Karpas-422 (cell line): ENCODE data around the gene PAK2. TPM values are rescaled to one million over a fixed set of nuclear protein-coding genes. Genes with fewer than 3 reads are reported as not detected.
A peak's percentile ranks its signal among the peaks of the same experiment; 100 is the strongest.
"Not testable (repeated sequence)": the region's sequence is repeated elsewhere in the genome, so short reads cannot be mapped to it uniquely, and the experiment has no call there.

ENCODE experiments used
- DNase-seq: peaks from one replicate; pipeline ENCODE4 v3.0.0-alpha.2; 2015
- H2AFZ ChIP-seq: fragments of 200-600 bp; sonication (generic); 2 replicates; pipeline ENCODE4 v1.6.1; 2014; ENCODE audit warnings: antibody characterized with exemption, low read length, mixed read lengths
- H3K27ac ChIP-seq: fragments of 200-600 bp; sonication (generic); 2 replicates; pipeline ENCODE4 v1.5.1; 2014; ENCODE audit warnings: mild to moderate bottlenecking, low read length, moderate library complexity
- H3K27me3 ChIP-seq: fragments of 200-600 bp; sonication (generic); 2 replicates; pipeline ENCODE4 v1.6.1; 2014; ENCODE audit warnings: low read length, mixed read lengths
- H3K36me3 ChIP-seq: fragments of 200-600 bp; sonication (generic); 2 replicates; pipeline ENCODE4 v1.6.1; 2014; ENCODE audit warnings: low read length, mixed read lengths; ENCODE audit not compliant: insufficient read depth
- H3K4me1 ChIP-seq: fragments of 200-600 bp; sonication (generic); 2 replicates; pipeline ENCODE4 v1.6.1; 2014; ENCODE audit warnings: mild to moderate bottlenecking, low read length, mixed read lengths
- H3K4me2 ChIP-seq: fragments of 200-600 bp; sonication (generic); 2 replicates; pipeline ENCODE4 v1.6.1; 2014; ENCODE audit warnings: low read length, low read depth, mild to moderate bottlenecking; ENCODE audit not compliant: poor library complexity, severe bottlenecking
- H3K4me3 ChIP-seq: fragments of 200-600 bp; sonication (generic); 2 replicates; pipeline ENCODE4 v1.5.1; 2014; ENCODE audit warnings: mild to moderate bottlenecking, antibody characterized with exemption, low read length, mixed read lengths
- H3K79me2 ChIP-seq: fragments of 200-600 bp; sonication (generic); 2 replicates; pipeline ENCODE4 v1.6.1; 2014; ENCODE audit warnings: mild to moderate bottlenecking, low read length, mixed read lengths
- H3K9ac ChIP-seq: fragments of 200-600 bp; sonication (generic); 2 replicates; pipeline ENCODE4 v1.6.0; 2014; ENCODE audit warnings: low read length
- H3K9me2 ChIP-seq: fragments of 200-600 bp; sonication (generic), shearing (Covaris generic); replicated peaks from 2 replicates; pipeline ENCODE4 v1.6.0; 2014; ENCODE audit warnings: mild to moderate bottlenecking, low read length, moderate library complexity; ENCODE audit not compliant: insufficient read depth
- H3K9me3 ChIP-seq: fragments of 300-700, 200-600 bp; sonication (generic); 2 replicates; pipeline ENCODE4 v1.6.1; 2014; ENCODE audit warnings: low read length, mixed read lengths
- H4K20me1 ChIP-seq: fragments of 200-600 bp; sonication (generic); 2 replicates; pipeline ENCODE4 v1.6.1; 2014; ENCODE audit warnings: mild to moderate bottlenecking, antibody characterized with exemption, low read length, low read depth; ENCODE audit not compliant: insufficient read depth
- total RNA-seq: library from RNA; depleted of rRNA; stranded (reverse); fragments of >200 nt; shearing (Covaris generic); gene quantifications from 2 replicates; pipeline ENCODE4 v1.2.3, GENCODE V29; 2014; ENCODE audit warnings: low replicate concordance

PAK2 gene
- total RNA-seq, 1 experiment from 2014 or later: 102 TPM

DNA sequence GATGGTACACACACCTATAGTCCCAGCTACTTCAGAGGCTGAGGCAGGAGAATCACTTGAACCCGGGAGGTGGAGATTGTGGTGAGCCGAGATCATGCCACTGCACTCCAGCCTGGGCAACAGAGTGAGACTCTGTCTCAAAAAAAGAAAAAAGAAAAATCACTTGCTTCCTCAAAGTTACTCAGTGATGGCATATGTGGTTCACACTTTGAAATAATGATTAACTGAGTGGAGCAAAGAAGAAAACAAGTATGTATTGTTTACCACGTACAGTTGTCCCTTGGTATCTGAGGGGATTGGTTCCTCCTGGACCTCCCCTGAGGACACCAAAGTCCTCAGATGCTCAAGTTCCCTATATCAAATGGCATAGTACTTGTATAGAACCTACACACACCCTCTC lies 22.5 kb upstream of the PAK2 start:
- not testable (repeated sequence) for H3K27ac ChIP-seq, H3K9ac ChIP-seq, H3K4me3 ChIP-seq, H3K4me2 ChIP-seq, H3K27me3 ChIP-seq, H4K20me1 ChIP-seq, DNase-seq, H3K9me2 ChIP-seq, H2AFZ ChIP-seq
- Histone ChIP-seq H3K4me1 (peaks cover 19% of the 10 kb centered on the region), H3K36me3 (peaks cover 39% of the 10 kb centered on the region), H3K79me2 (peaks cover 82% of the 10 kb centered on the region), H3K9me3 (peaks cover 13% of the 10 kb centered on the region)

DNA sequence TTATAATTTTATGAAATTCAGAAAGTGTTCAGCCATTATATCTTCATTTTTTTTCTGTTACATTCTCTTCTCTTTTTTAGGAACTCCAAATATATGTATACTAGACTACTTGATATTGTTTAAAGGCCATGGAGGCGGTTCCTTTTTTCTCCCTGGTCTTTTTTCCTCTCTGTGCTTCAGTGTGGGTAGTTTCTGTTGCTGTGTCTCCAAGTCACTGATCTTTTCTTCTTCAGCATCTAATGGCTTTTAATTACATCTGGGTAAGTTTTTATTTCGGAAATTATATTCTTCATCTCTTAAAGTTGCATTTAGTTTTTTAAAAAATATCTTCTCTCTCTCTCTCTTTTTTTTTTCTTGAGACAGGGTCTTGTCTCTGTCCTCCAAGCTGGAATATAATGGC lies 18.6 kb upstream of the PAK2 start:
- Histone ChIP-seq H2AFZ (no peak overlapping the region), H4K20me1 (no peaks in the 10 kb centered on the region), H3K79me2 (peaks cover 66% of the 10 kb centered on the region), H3K4me3 (no peak overlapping the region), H3K9me2 (no peaks in the 10 kb centered on the region), H3K27ac (no peak overlapping the region), H3K9ac (no peak overlapping the region), H3K4me2 (no peak overlapping the region), H3K36me3 (peaks cover 49% of the 10 kb centered on the region), H3K4me1 (peaks cover 3% of the 10 kb centered on the region), H3K9me3 (peaks cover 13% of the 10 kb centered on the region), H3K27me3 (no peaks in the 10 kb centered on the region)
- DNase-seq: no peak

DNA sequence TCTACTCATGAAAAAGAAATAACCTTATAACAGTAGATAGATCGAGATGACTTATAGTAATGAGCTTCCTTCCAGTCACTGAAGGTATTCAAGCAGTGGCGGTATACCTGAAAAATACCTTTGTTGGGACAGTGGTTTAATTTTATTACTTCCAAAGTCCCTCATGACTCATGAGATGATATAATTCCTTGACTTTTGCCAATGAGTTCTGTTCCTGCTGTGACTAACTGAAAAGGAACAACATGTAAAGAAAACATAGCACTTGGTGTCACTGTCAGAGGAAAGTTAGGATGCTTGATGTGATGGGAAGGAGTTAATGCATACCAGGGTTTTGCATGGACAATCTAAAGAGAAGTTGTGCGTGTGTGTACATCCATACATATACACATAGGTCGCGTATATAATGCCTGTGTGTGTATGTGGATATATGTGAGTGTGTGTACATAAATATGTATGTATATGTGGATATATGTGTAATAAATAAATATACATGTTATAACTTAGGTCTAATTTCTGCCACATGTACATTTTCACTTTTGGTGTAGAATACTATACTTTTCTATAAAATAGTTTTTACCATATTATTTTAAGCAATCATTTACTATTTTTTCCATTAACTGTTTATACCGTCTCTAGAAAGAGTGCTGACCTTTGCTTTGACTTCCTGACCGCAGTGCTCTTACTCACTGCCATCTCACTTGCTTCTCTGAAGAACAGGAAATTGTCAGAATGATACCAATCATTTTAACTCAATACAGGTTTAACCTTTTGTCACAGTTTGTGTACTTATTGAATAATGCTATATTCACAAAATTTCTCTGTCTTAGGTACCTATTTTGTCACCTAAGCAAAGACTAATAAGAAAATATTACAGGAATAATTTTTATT lies 12.6 kb upstream of the PAK2 start:
- H3K4me2 ChIP-seq: no peak overlapping the region

DNA sequence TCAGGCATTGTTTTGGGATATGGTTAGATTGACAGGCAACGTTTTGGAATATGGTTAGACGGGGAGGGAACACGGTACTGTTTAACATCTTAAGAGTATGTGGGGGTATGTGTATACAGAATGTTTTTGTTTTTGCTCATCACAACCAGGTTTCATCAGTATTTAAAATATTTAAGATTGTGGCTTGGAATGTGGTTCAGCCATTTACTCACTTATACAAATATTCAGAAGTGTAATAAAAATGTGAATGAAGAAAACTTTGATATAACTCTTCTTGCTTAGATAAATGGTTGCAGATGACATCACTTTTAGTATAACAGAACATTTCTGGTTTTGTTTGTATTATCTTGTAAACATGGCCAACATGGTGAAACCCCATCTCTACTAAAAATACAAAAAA lies 3.9 kb upstream of the PAK2 start:
- Histone ChIP-seq H3K9me2 (no peaks in the 10 kb centered on the region), H3K4me3 (no peak overlapping the region), H3K79me2 (peaks cover 10% of the 10 kb centered on the region), H3K27me3 (no peaks in the 10 kb centered on the region), H3K9me3 (no peaks in the 10 kb centered on the region; the same call in 1 of the 2 replicates), H3K9ac (no peak overlapping the region), H2AFZ (no peak overlapping the region), H3K27ac (no peak overlapping the region), H3K4me1 (peaks cover 3% of the 10 kb centered on the region), H4K20me1 (no peaks in the 10 kb centered on the region; the same call in 1 of the 2 replicates), H3K36me3 (peaks cover 20% of the 10 kb centered on the region), H3K4me2 (no peak overlapping the region)
- DNase-seq: no peak

More for the DNA sequence above, 12.6 kb upstream of the PAK2 start:
- Histone ChIP-seq H3K27ac (no peak overlapping the region), H3K27me3 (no peaks in the 10 kb centered on the region), H4K20me1 (no peaks in the 10 kb centered on the region), H3K9ac (no peak overlapping the region), H3K4me1 (no peaks in the 10 kb centered on the region), H3K79me2 (peaks cover 18% of the 10 kb centered on the region), H3K36me3 (peaks cover 25% of the 10 kb centered on the region), H3K9me3 (no peaks in the 10 kb centered on the region), H3K9me2 (no peaks in the 10 kb centered on the region), H3K4me3 (no peak overlapping the region), H2AFZ (no peak overlapping the region)
- DNase-seq: no peak

DNA sequence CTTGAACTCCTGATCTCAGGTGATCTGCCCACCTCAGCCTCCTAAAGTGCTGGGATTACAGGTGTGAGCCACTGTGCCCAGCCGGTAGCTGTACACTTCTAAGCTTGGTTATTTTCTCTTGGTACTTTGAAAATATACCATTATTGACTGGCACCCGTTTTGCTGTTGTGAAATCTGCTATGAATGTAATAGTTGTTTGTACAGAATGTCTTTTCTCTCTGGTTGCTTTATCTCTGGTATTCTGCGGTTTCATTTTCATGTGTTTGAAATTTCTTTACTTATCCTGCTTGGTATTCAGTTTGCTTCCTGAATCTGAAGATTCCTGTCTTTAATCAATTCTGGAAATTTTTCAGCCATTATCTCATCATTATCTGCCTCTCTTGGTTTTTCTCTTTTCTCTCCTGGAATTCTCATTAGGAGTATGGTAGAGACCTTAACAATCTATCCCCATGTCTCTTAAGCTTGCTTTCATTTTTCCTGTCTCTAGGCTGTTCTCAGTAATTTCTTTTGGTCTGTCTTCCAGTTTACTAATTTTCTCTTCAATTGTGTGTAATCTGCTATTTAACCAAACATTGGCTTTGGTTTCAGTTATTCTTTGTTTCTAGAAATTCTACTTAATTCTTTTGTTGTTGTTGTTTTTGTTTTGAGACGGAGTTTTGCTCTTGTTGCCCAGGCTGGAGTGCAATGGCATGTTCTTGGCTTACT lies 2.8 kb upstream of the PAK2 start:
- no peaks in the 10 kb centered on the region for H3K27me3 ChIP-seq
- H4K20me1 ChIP-seq: peaks cover 7% of the 10 kb centered on the region
- H3K79me2 ChIP-seq: peaks cover 21% of the 10 kb centered on the region
- no peak for DNase-seq
- H2AFZ ChIP-seq: no peak overlapping the region
- peaks cover 10% of the 10 kb centered on the region for H3K4me1 ChIP-seq
- H3K9me2 ChIP-seq: no peaks in the 10 kb centered on the region
- no peak overlapping the region for H3K4me3 ChIP-seq
- no peak overlapping the region for H3K9ac ChIP-seq
- H3K36me3 ChIP-seq: peaks cover 15% of the 10 kb centered on the region
- H3K4me2 ChIP-seq: no peak overlapping the region
- H3K27ac ChIP-seq: no peak overlapping the region
- no peaks in the 10 kb centered on the region; the same call in 1 of the 2 replicates for H3K9me3 ChIP-seq

DNA sequence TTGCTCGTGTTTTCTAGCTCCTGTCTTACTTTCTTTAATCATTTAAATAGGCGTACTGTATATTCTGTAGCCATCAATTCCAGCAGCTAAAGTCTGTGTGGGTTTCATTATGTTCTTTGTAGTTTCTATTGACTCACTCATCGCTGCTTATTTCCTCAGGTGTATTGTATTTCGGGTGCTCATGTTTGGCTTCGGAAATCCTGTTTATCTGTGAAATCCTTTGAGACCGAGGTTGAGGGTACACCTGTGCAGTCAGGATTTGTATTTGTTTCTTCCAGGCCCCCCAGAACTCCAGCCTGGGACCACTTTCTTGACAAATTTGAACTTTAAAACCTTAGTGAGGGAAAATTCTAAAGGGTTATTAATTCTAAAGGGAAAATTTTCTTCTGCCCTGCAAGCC lies 2.0 kb upstream of the PAK2 start:
- H3K27ac ChIP-seq: no peak overlapping the region
- peaks cover 29% of the 10 kb centered on the region for H3K79me2 ChIP-seq
- no peak overlapping the region for H2AFZ ChIP-seq
- no peak overlapping the region for H3K4me2 ChIP-seq
- no peaks in the 10 kb centered on the region for H3K27me3 ChIP-seq
- no peaks in the 10 kb centered on the region for H3K9me2 ChIP-seq
- H3K4me3 ChIP-seq: no peak overlapping the region
- peaks cover 11% of the 10 kb centered on the region for H3K4me1 ChIP-seq
- H4K20me1 ChIP-seq: peaks cover 7% of the 10 kb centered on the region
- no peak overlapping the region for H3K9ac ChIP-seq
- peaks cover 15% of the 10 kb centered on the region for H3K36me3 ChIP-seq
- H3K9me3 ChIP-seq: no peaks in the 10 kb centered on the region; the same call in 1 of the 2 replicates
- no peak for DNase-seq

DNA sequence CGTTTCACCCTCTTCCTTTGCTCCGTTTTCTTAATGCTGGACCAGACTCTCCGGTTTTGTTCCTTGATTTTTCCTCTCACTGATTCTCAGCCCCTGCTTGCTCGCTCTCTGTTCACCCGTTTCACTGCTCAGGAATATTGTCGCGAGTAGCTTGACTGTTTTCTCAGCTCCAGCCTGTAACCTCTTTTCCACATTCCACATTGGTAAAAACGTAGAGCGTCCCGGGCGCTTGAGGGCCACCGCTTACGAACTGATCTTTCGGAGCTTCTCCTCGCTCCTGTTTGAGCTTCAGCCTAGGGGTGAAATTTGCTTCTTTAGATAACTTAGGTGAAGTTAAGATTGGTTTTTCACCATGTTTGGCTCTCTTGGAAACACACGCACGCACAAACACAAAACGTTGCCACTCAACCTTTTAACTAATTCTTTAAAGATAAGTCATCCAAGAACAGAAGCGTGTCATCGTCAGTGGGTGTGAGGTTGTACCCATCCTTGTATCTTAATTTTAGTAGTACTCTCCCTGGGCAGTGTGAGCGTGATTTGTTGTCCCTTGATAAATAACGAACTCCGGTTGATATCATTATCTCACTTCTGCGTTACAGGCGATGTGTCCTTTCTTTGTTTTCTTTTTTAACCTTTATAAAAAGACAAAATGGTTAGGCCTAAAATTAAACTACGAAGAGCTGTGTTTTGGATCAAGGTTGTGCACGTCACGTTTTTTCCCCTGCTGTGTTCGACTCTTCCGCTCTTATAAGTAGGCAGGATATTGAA lies 1.0 kb downstream of the PAK2 start:
- H3K4me3 ChIP-seq: peak overlapping the region; percentile 83
- peak overlapping the region; percentile 6; the same call in 1 of the 2 replicates for H2AFZ ChIP-seq
- H3K36me3 ChIP-seq: peaks cover 33% of the 10 kb centered on the region
- peaks cover 59% of the 10 kb centered on the region for H3K79me2 ChIP-seq
- H3K4me2 ChIP-seq: peak overlapping the region; percentile 82
- H3K9ac ChIP-seq: peak overlapping the region; percentile 98
- H3K27me3 ChIP-seq: no peaks in the 10 kb centered on the region
- H3K9me3 ChIP-seq: no peaks in the 10 kb centered on the region; the same call in 1 of the 2 replicates
- peak overlapping the region; percentile 78 for H3K27ac ChIP-seq
- H3K4me1 ChIP-seq: peaks cover 11% of the 10 kb centered on the region
- peaks cover 16% of the 10 kb centered on the region for H4K20me1 ChIP-seq
- DNase-seq: peak; percentile 81
- no peaks in the 10 kb centered on the region for H3K9me2 ChIP-seq
